Measurements from ENCODE around the gene A2ML1. TPM values are rescaled to one million over a fixed set of nuclear protein-coding genes. Genes with fewer than 3 reads are reported as not detected.
A peak's percentile ranks its signal among the peaks of the same experiment; 100 is the strongest.
"Not testable (repeated sequence)": the region's sequence is repeated elsewhere in the genome, so short reads cannot be mapped to it uniquely, and the experiment has no call there.

Gene A2ML1
- total and polyA plus RNA-seq, 2 donors (not counting 3 experiments of a cell fraction or from before 2014, with no cell fraction given), result not detected

GRCh38 chr12:8913702-8914032 is 91.2 kb downstream of the A2ML1 start:
- Histone ChIP-seq H2AFZ (ENCODE audit: low read depth, low read length) (peak overlapping the region; percentile 87), H3K9me3 (replicated peaks; ENCODE audit: control insufficient read depth, insufficient read depth, low read length) (no peaks in the 10 kb centered on the region), H4K20me1 (replicated peaks; ENCODE audit: control insufficient read depth, extremely low read depth, insufficient read depth, low read length) (no peaks in the 10 kb centered on the region), H3K4me2 (ENCODE audit: insufficient read depth, low read length) (peak overlapping the region; percentile 94), H3K27me3 (ENCODE audit: control insufficient read depth in 2 of 2, insufficient read depth in 2 of 2, low read length in 2 of 2) (no peaks in the 10 kb centered on the region), H3K4me3 (replicated peaks in 1 of 3; ENCODE audit: insufficient read depth in 1 of 3, low read depth in 1 of 3, low read length in 3 of 3) (peak overlapping the region; percentile 41 to 90 (median 75)), H3K36me3 (ENCODE audit: control insufficient read depth in 2 of 2, extremely low read depth in 1 of 2, insufficient read depth in 2 of 2, low read length in 2 of 2) (peaks cover 0 to 3% of the 10 kb centered on the region in 2 experiments), H3K79me2 (ENCODE audit: control insufficient read depth, insufficient read depth, low read length) (no peaks in the 10 kb centered on the region), H3K9me1 (replicated peaks; ENCODE audit: control insufficient read depth, extremely low read depth, insufficient read depth, low read length) (no peaks in the 10 kb centered on the region), H3K9ac (replicated peaks; ENCODE audit: extremely low read depth, insufficient read depth, low read length) (peak overlapping the region; percentile 69), H3K4me1 (ENCODE audit: control insufficient read depth, extremely low read depth, insufficient read depth, low read length) (peaks cover 18% of the 10 kb centered on the region), H3K27ac (ENCODE audit: insufficient read depth, low read depth, low read length) (peak overlapping the region; percentile 65)
- intact Hi-C loops (cut with micrococcal nuclease) (loop anchor here (1.0 kb wide), 1 partner anchor 126 kb away; no protein-coding TSS in a partner anchor), dilution Hi-C loops (cut with MboI; ENCODE audit: extremely low pct_ligation_motif_present, low sequenced_read_pairs) (no loop called here)
- ChIA-PET CTCF (interaction anchor here (0.7 to 4.9 kb wide), 10 partner anchors 11 to 256 kb away, joined by 3 to 24 read pairs (median 4); partner anchors contain the start of genes M6PR and RIMKLB), POLR2A (interaction anchor here (0.5 kb wide), 1 partner anchor 134 kb away, joined by 3 read pairs; no protein-coding TSS in a partner anchor)
- TF ChIP-seq POLR2A (IDR thresholded peaks at IDR 0.05; ENCODE audit: low read depth, low read length) (no peak), POLR2AphosphoS5 (IDR thresholded peaks at IDR 0.05; ENCODE audit: insufficient read depth, low read depth, low read length) (no peak), MAX (IDR thresholded peaks at IDR 0.05; ENCODE audit: insufficient read depth, insufficient read length) (no peak), GATA2 (IDR thresholded peaks at IDR 0.05; ENCODE audit: insufficient read depth, insufficient read length, low read depth, low read length) (no peak), MYC (IDR thresholded peaks at IDR 0.05; ENCODE audit: low read depth, low read length) (no peak)
- BruUV-seq (replicated peaks), result TSS peak; percentile 43
- FAIRE-seq (no peak), DNase-seq (ENCODE audit: low read depth, low spot score) (no peak)

GRCh38 chr12:8914033-8914715 is 91.8 kb downstream of the A2ML1 start, which contains the start of gene PHC1:
Gene PHC1 (plus strand): TSS chr12:8914509. CDS start chr12:8917678, 3,169 bp downstream.
- BruUV-seq (replicated peaks); dilution Hi-C loops (cut with MboI; ENCODE audit: extremely low pct_ligation_motif_present, low sequenced_read_pairs); H3K79me2 ChIP-seq (ENCODE audit: control insufficient read depth, insufficient read depth, low read length); H3K27me3 ChIP-seq (ENCODE audit: control insufficient read depth in 2 of 2, insufficient read depth in 2 of 2, low read length in 2 of 2); H4K20me1 ChIP-seq (replicated peaks; ENCODE audit: control insufficient read depth, extremely low read depth, insufficient read depth, low read length); H3K9me3 ChIP-seq (replicated peaks; ENCODE audit: control insufficient read depth, insufficient read depth, low read length); H3K9me1 ChIP-seq (replicated peaks; ENCODE audit: control insufficient read depth, extremely low read depth, insufficient read depth, low read length); H3K36me3 ChIP-seq (ENCODE audit: control insufficient read depth in 2 of 2, extremely low read depth in 1 of 2, insufficient read depth in 2 of 2, low read length in 2 of 2): not testable (repeated sequence)
- Histone ChIP-seq H3K4me2 (ENCODE audit: insufficient read depth, low read length) (peak within 1 kb of the TSS; percentile 96), H3K27ac (ENCODE audit: insufficient read depth, low read depth, low read length) (peak within 1 kb of the TSS; percentile 65), H3K9ac (replicated peaks; ENCODE audit: extremely low read depth, insufficient read depth, low read length) (peak within 1 kb of the TSS; percentile 69), H2AFZ (ENCODE audit: low read depth, low read length) (peak within 1 kb of the TSS; percentile 99), H3K4me3 (replicated peaks in 1 of 3; ENCODE audit: insufficient read depth in 1 of 3, low read depth in 1 of 3, low read length in 3 of 3) (peak within 1 kb of the TSS; percentile 87 to 92 (median 87)), H3K4me1 (ENCODE audit: control insufficient read depth, extremely low read depth, insufficient read depth, low read length) (peaks cover 18% of the 10 kb centered on the region)
- POLR2A ChIA-PET, result interaction anchor here (0.5 to 1.4 kb wide), 2 partner anchors 36 to 134 kb away, joined by 3 to 4 read pairs; partner anchors contain the start of gene M6PR
- FAIRE-seq, result peak; percentile 74
- intact Hi-C loops (cut with micrococcal nuclease), result loop anchor here (1.0 kb wide), 1 partner anchor 125 kb away; no protein-coding TSS in a partner anchor
- peak; percentile 30 to 38 for TF ChIP-seq CTCF (IDR thresholded peaks at IDR 0.05; ENCODE audit: extremely low read depth in 1 of 2, insufficient read depth in 1 of 2, low read depth in 1 of 2, low read length in 2 of 2)
- CTCF ChIA-PET, result interaction anchor here (0.7 to 4.9 kb wide), 13 partner anchors 10 to 370 kb away, joined by 3 to 24 read pairs (median 5); partner anchors contain the start of genes M6PR and RIMKLB
- DNase-seq (ENCODE audit: low read depth, low spot score), result peak; percentile 78

Measured in endothelial cell of umbilical vein (primary cell).